Right atrium auricular region (tissue), 2 donors: ENCODE results near the gene CXCL5. TPM values are rescaled to one million over a fixed set of nuclear protein-coding genes. Genes with fewer than 3 reads are reported as not detected.

Experiments
- DNase-seq: peaks from one replicate; pipeline ENCODE4 v3.0.0-alpha.2; 2019; ENCODE audit warnings: low spot score
- H3K27ac ChIP-seq, 2 donors: fragments of 200-600 bp; sonication (generic); 1 replicate in 1 of 2; 2 replicates in 1 of 2; pipeline ENCODE4 v1.5.1; 2016 to 2019
- H3K27me3 ChIP-seq, 2 donors: fragments of 200-600 bp; sonication (generic); one replicate each; pipeline versions ENCODE4 v1.5.1 to v1.6.0; 2017 to 2019
- H3K36me3 ChIP-seq: fragments of 200-600 bp; sonication (generic); one replicate; pipeline ENCODE4 v1.5.1; 2016
- H3K4me1 ChIP-seq, 2 donors: fragments of 200-600 bp; sonication (generic); one replicate each; pipeline versions ENCODE4 v1.5.1 to v1.6.0; 2017 to 2019
- H3K4me3 ChIP-seq, 2 donors: fragments of 200-600 bp; sonication (generic); 1 replicate in 1 of 2; 2 replicates in 1 of 2; pipeline ENCODE4 v1.5.1; 2017 to 2019; ENCODE audit warnings: mild to moderate bottlenecking in 1 of 2, moderate library complexity in 1 of 2
- H3K9me3 ChIP-seq, 2 donors: fragments of 200-600 bp; sonication (generic); one replicate each; pipeline ENCODE4 v1.5.1; 2019
- CTCF ChIP-seq, 2 donors: fragments of 200-600 bp; sonication (generic); IDR thresholded peaks; one replicate each; pipeline ENCODE4 v1.5.1; 2019; ENCODE audit warnings: antibody characterized with exemption in 2 of 2
- total RNA-seq, 2 donors: library from RNA; depleted of rRNA; stranded (reverse); fragments of >200 nt; gene quantifications; one replicate each; pipeline ENCODE4 v1.1.0, GENCODE V29; 2016

The CXCL5 gene
- total RNA-seq, 2 donors from 2014 or later, result not detected

GRCh38 chr4:74042681-74043080 lies 44.2 kb upstream of the CXCL5 start:
- Histone ChIP-seq H3K4me1 (peaks cover 0 to 5% of the 10 kb centered on the region in 2 donors), H3K36me3 (no peaks in the 10 kb centered on the region), H3K27ac (no peak overlapping the region), H3K27me3 (no peaks in the 10 kb centered on the region), H3K9me3 (peaks cover 0 to 13% of the 10 kb centered on the region in 2 donors), H3K4me3 (no peak overlapping the region)
- DNase-seq, result no peak
- no peak for TF ChIP-seq CTCF (IDR thresholded peaks at IDR 0.05)

- H3K4me3 ChIP-seq, result no peak overlapping the region
- H3K27ac ChIP-seq, result no peak overlapping the region
- no peak for DNase-seq
- no peak for TF ChIP-seq CTCF (IDR thresholded peaks at IDR 0.05)
- H3K36me3 ChIP-seq, result no peaks in the 10 kb centered on the region
- no peaks in the 10 kb centered on the region for H3K27me3 ChIP-seq
- peaks cover 3 to 8% of the 10 kb centered on the region in 2 donors for H3K4me1 ChIP-seq
- no peaks in the 10 kb centered on the region for H3K9me3 ChIP-seq
Measured at GRCh38 chr4:74041418-74041817, 42.9 kb upstream of the CXCL5 start.

GRCh38 chr4:74039315-74039763 lies 40.9 kb upstream of the CXCL5 start:
- Histone ChIP-seq H3K27me3 (no peaks in the 10 kb centered on the region), H3K4me3 (peak overlapping the region; percentile 57 to 66), H3K36me3 (no peaks in the 10 kb centered on the region), H3K4me1 (peaks cover 3 to 8% of the 10 kb centered on the region in 2 donors), H3K9me3 (no peaks in the 10 kb centered on the region), H3K27ac (peak overlapping the region; percentile 50 to 75)
- TF ChIP-seq CTCF (IDR thresholded peaks at IDR 0.05), result no peak
- no peak for DNase-seq

GRCh38 chr4:74038425-74039314 lies 40.2 kb upstream of the CXCL5 start, which contains the start of gene CXCL3:
Gene CXCL3, minus strand, starts transcription at chr4:74038689. Its CDS starts 78 bp downstream, at chr4:74038611.
- Histone ChIP-seq H3K4me1 (peaks cover 3 to 8% of the 10 kb centered on the region in 2 donors), H3K27ac (peak within 1 kb of the TSS; percentile 50 to 75), H3K4me3 (peak within 1 kb of the TSS; percentile 57 to 66), H3K27me3 (no peaks in the 10 kb centered on the region), H3K9me3 (no peaks in the 10 kb centered on the region), H3K36me3 (no peaks in the 10 kb centered on the region)
- peak; percentile 22 to 70 for TF ChIP-seq CTCF (IDR thresholded peaks at IDR 0.05)
- peak; percentile 75 for DNase-seq

GRCh38 chr4:74038086-74038424 lies 39.6 kb upstream of the CXCL5 start:
- TF ChIP-seq CTCF (IDR thresholded peaks at IDR 0.05), result no peak
- no peaks in the 10 kb centered on the region for H3K36me3 ChIP-seq
- no peaks in the 10 kb centered on the region for H3K27me3 ChIP-seq
- peaks cover 3 to 8% of the 10 kb centered on the region in 2 donors for H3K4me1 ChIP-seq
- H3K9me3 ChIP-seq, result no peaks in the 10 kb centered on the region
- peak overlapping the region in 1 of 2 donors; percentile 75 for H3K27ac ChIP-seq
- no peak for DNase-seq
- H3K4me3 ChIP-seq, result peak overlapping the region; percentile 57 to 66
